Astrocyte (in vitro differentiated cells and primary cell): ENCODE measurements around the gene GGT1.
"Not testable (repeated sequence)": the region's sequence is repeated elsewhere in the genome, so short reads cannot be mapped to it uniquely, and the experiment has no call there.

ENCODE experiments used
- EZH2 ChIP-seq: IDR thresholded peaks from 2 replicates; pipeline ENCODE4 v1.6.1; 2012; ENCODE audit warnings: mild to moderate bottlenecking, low read length, inconsistent platforms; ENCODE audit not compliant: insufficient read depth
- TF ChIP-seq, protein P1 (sequence below): IDR thresholded peaks from 2 replicates; pipeline ENCODE4 v1.5.1; 2011; ENCODE audit warnings: low read depth, mild to moderate bottlenecking, inconsistent platforms, low read length, moderate library complexity; ENCODE audit not compliant: insufficient read depth

GRCh38 chr22:24602847-24603769 is at the start of gene GGT1:
- TF ChIP-seq, protein P1, sequence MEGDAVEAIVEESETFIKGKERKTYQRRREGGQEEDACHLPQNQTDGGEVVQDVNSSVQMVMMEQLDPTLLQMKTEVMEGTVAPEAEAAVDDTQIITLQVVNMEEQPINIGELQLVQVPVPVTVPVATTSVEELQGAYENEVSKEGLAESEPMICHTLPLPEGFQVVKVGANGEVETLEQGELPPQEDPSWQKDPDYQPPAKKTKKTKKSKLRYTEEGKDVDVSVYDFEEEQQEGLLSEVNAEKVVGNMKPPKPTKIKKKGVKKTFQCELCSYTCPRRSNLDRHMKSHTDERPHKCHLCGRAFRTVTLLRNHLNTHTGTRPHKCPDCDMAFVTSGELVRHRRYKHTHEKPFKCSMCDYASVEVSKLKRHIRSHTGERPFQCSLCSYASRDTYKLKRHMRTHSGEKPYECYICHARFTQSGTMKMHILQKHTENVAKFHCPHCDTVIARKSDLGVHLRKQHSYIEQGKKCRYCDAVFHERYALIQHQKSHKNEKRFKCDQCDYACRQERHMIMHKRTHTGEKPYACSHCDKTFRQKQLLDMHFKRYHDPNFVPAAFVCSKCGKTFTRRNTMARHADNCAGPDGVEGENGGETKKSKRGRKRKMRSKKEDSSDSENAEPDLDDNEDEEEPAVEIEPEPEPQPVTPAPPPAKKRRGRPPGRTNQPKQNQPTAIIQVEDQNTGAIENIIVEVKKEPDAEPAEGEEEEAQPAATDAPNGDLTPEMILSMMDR: not testable (repeated sequence)
- not testable (repeated sequence) for TF ChIP-seq EZH2
